CD4-positive, alpha-beta T cell treated with Interleukin-4 for 1 hour (primary cell): ENCODE data around the gene GHR.

Source experiments
- DNase-seq, 2 donors: peaks; one replicate each; pipeline ENCODE4 v3.0.0-alpha.2; 2020 to 2022

The GHR gene

GRCh38 chr5:42518595-42519221 lies 95.5 kb downstream of the GHR start:
- DNase-seq: no peak

DNA sequence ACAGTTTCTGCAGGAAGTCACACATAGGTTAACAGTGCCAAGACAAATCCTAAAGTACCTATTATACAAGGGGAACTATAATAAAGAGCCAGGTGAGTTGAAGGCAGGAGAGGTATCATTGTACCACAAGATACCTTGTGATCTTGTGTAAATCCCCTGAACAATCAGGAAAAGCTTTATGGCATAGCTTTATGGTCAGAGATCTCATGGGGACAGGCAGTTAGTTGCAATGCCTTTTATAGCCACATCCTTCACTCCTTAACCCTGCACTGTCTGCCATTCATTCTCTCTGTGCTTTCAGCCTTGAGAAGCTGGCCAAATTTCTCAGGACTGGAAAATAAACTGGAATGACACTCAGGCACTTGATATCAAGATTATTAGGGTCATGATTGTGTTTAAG lies 97.0 kb downstream of the GHR start:
- no peak for DNase-seq

DNA sequence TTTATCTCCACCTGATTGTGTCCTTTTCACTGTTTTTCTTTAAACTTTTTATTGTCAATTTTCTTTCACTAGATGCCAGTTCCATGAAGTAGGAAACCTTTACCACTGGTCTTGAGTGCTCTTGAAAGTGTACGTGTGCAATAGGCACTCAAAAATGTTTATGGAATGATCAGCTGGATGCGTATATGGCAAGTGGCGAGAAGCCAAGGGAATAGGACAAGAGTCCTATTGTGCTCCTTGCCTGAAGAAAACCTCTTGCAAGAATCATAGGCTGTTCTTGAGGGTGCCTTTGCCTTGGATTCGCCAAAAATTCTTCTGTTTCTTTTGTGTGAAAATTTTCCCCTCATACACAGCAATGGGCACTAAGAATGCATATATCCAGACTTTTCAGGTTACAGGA lies 97.7 kb downstream of the GHR start:
- DNase-seq: no peak

GRCh38 chr5:42521406-42521805 lies 98.2 kb downstream of the GHR start:
- DNase-seq: no peak

DNA sequence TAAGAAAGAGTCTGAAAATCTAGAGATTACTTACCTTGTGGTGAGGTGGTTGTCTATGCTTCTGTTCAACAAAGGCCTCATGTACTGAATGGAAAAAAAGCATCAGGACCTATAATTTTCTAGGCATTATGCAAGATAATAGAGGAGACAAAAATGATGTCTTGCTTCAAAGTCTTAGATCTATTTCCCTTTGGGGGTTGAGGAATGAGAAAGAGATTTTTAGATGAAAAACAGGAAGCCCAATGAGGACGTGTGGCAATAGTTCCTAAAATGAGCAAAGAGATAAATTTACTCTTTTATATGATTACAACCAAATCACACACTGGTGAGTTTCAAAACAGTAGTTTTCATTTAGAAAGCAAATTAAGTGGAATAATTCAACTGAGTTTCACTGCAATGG lies 99.5 kb downstream of the GHR start:
- DNase-seq: no peak

DNA sequence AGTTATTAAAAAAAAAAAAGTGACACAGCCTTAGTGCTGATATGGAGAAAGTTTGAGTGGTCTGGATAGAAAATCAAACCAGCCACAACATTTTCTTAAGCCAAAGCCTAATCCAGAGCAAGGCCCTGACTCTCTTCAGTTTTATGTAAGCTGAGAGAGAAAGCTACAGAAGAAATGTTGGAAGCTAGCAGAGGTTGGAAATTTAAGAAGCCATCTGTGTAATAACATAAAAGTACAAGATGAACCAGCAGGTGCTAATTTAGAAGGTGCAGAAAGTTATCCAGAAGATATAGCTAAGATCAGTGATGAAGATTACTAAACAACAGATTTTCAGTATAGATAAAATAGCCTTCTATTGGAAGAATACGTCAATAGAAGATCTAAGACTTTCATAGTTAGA lies 102.9 kb downstream of the GHR start:
- DNase-seq: no peak

GRCh38 chr5:42531611-42532010 lies 108.4 kb downstream of the GHR start:
- no peak for DNase-seq

GRCh38 chr5:42542106-42542505 lies 118.9 kb downstream of the GHR start:
- no peak for DNase-seq

- DNase-seq: no peak
Measured at GRCh38 chr5:42543774-42544173, 120.5 kb downstream of the GHR start.

DNA sequence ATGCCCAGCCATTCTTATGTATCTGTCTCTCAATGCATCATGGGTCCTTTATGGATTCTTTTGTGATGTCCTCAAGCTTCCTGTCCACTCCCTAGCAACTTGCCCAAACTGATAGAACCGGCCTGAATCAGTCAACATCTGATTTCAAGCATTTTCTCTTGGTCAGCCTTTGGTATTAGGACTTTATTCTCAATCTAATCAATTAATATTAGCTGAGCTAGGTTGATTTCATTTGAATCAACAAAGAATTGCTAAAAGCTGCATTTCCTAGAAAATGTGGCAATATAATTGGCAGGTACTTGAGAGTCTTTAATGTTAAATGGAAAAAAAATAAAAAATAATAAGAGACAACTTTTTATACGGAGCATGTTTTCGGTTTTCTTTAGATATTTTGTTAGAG lies 121.8 kb downstream of the GHR start:
- DNase-seq: no peak

DNA sequence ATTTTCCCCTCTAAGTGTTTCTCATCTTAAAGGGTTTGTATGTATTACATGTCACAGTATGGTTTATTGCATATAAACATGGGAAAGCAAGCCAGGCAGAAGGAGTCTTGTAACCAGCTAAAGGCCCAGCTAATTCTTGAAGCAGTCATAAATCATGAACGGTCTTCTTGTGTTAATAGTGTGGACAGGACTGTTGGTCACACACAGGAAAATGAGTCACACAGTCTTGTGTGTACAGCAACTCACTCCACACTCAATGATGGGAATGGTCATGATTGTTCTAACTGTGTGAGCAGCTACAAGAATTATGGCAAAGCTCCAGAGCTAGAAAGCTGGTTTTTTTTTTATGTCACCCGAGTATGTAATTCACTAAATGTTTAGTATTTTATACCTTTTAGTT lies 123.9 kb downstream of the GHR start:
- DNase-seq: no peak

- no peak for DNase-seq
Measured at GRCh38 chr5:42547894-42548293, 124.7 kb downstream of the GHR start.

DNA sequence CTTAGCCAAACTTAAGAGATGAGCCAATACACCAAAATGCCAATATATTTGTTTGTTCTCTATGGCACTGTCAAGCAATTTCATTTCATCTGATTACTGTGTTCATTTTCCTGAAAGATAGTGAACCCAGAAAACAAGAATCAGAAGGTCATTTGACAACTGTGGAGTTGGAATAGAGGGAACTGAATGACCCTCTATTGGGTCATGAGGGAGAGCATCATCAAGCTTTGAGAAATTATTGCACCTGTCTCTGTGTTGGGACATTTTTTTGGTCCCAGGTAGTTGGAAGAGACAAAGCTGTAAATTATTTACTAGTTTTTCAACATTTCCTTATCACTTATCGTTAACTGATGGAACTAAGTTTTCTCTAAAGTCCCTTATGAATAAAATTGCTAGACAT lies 129.4 kb downstream of the GHR start:
- DNase-seq: no peak

DNA sequence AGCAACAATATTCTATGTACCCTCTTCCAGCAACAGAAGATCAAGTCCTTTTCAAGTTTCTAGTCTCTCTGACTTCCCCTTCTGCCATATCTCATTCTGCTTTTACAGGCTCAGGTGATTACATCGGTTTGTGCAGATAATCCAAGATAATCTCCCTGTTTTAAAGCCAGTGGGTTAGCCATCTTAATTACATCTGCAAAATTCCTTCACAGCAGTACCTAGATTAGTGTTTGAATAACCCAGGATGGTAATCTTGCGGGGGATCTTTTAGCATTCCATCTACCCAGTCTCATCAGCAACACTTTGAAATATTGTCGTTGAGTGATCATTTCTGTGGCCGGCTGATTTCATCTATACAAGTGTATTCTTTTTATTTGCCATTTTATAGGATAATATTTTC lies 130.2 kb downstream of the GHR start:
- no peak for DNase-seq

- DNase-seq: no peak
Measured at GRCh38 chr5:42555010-42555409, 131.8 kb downstream of the GHR start.

- DNase-seq: no peak
Measured at GRCh38 chr5:42555797-42556196, 132.6 kb downstream of the GHR start.

DNA sequence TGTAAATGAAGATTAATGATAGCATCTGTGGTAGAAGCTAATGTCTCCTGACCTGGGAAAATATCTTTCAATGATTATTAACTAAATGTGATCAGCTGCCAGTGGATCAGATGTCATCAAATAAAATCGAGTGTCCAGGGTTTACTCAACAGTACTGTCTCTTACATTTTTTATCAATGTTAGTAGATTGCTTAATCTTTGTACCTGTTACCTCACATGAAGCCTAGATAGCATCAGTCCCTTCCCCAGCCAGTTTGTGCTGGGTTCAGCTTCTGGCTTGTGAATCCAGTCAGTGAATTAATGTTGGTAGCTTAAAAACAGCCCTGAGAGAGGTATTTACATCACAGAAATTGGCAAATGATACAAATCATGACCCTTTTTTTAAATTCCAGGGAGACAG lies 134.4 kb downstream of the GHR start:
- no peak for DNase-seq

DNA sequence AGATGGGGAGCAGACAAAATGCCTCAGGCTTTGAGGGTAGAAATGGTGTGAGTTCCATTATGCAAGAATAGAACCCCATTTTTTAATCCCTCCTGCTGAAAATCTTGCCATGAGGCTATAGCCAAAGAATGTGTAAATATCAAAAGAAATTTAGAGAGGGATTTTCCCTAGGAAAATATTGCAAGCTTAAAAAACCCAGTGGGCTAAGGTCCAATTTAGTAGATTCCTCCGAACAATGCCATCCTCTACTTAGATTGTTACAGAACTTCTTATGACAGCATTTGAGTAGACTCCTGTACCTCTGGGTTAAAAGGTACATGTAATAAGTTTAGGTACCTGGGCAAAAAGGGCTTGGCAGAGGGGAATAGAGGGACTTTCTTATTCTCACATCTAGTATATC lies 138.4 kb downstream of the GHR start:
- no peak for DNase-seq

DNA sequence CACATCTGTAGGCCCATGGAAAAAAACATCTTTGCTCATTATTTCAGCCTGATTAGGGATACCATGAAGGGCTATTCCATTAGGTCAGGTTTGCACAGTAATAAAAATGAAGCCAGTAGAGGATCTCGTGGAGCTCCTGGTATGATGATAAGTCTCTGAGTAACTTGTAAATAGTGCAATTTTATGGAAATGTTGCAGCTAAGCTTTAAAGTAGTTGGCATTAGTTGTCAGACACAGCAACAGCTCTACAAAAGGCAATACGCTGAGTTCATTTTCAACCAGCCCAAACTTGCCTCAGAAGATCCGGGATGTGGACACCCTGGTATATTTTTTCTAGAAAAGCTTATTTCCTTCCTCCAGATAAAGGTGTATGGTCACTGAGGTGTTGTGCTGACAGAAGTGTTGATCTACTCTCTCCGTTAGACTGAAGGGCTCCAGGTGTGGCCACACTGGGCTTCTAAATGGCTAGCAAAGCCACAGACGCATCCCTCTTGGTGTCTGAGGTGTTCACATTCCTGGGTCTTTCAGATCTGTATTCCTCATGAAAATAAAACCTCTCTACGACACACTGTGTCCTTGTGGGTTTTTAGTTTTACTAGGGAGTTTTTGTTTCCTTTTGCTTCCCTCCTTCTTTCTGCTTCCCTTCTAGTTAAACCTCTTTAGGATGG lies 141.6 kb downstream of the GHR start:
- DNase-seq: no peak

DNA sequence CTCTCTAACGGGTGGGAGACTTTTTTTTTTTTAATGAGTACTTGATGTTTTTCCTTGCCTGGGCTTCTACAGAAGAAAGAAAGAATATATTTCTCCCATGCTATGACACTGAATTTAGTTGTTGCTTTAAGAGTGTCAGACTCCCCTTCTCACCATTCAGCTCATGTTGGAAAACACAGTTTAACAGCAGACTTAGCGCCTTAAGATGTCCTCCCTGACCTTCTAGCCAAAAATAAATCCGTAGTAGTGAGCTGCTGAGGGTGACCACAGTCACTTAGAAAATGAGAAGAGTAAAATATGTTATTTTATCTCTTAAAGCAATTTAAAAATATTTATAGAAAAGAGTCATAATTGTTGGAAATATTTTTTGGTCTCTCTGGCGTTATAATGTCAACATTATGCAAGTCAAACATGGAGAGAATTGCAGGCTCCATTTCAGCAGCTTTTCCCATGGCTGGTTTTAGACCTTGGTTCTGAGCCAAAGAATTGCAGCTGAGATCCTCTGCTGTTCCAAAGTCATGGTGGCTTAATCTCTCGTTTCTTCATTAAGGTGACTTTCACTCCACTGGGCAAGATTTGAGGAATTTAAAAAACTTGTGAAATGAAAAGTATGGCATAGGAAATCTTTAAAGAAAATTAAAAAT lies 143.5 kb downstream of the GHR start:
- DNase-seq: no peak

GRCh38 chr5:42569325-42569724 lies 146.1 kb downstream of the GHR start:
- no peak for DNase-seq

GRCh38 chr5:42569953-42570548 lies 146.8 kb downstream of the GHR start:
- DNase-seq: no peak

DNA sequence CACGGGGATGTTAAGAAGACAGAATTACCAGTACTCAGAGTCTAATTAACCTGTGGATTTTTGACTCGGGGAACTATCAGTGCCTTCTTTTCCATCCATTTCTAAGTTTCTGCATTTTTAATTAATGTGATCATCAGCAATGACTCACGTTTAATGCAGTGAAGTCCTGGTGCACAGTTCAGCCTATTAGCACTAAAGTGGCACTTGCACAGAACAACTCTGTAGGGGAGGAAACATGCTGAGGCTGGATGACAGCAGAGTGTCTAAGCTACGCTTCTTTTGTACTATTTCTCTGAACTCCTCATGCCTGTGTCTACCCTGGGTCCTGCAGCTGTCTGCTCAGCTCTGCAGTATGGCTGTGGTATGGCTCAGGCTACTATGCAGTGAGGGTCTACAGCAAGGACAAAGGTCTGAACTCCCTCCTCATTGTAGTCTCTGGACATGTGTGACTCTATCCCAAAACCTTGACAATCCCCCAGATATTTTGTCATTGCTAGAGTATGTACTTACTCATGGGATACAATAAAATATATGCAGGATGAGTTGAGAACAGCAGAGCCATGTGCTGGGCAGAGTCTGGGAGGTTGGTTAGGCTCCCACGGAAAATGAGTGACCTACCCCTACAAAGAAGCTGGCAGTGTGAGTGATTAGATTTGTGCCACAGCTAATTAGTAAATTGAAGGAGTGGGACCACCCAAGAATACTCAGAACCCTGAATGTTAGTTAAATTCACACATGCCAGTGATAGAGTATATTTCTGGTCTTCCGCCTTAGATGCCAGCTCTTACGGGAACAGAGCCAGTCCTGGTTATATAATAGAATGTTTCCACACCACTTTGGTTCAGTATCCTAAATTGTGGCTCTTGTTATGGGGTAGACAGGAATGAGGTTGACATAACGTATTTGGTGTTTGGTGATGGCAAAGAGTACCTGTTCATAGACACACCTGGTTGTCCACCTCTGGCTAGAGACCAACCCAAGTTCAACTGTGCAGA lies 148.0 kb downstream of the GHR start:
- no peak for DNase-seq
